ENCODE measurements around the gene OR2AG1. TPM values are rescaled to one million over a fixed set of nuclear protein-coding genes. Genes with fewer than 3 reads are reported as not detected.

Gene OR2AG1
- total RNA-seq = not detected

GRCh38 chr11:6782720-6783119 lies at the start of gene OR2AG1:
Gene OR2AG1, plus strand, starts transcription at chr11:6783020. Its CDS starts 2,018 bp downstream, at chr11:6785038.
- H3K9me3 Mint-ChIP-seq = no peaks in the 10 kb centered on the region
- no peak within 1 kb of the TSS for H3K4me3 Mint-ChIP-seq
- H3K27ac Mint-ChIP-seq = no peak within 1 kb of the TSS
- DNase-seq = no peak
- no peaks in the 10 kb centered on the region for H3K36me3 Mint-ChIP-seq
- peaks cover 8% of the 10 kb centered on the region for H3K27me3 Mint-ChIP-seq
- H3K4me1 Mint-ChIP-seq = no peaks in the 10 kb centered on the region

GRCh38 chr11:6733326-6734275 lies 49.2 kb upstream of the OR2AG1 start:
- Mint-ChIP-seq H3K36me3 (peaks cover 74% of the 10 kb centered on the region), H3K9me3 (peaks cover 14% of the 10 kb centered on the region), H3K27me3 (no peaks in the 10 kb centered on the region), H3K4me3 (no peak overlapping the region), H3K27ac (peak overlapping the region; percentile 89), H3K4me1 (peaks cover 63% of the 10 kb centered on the region)
- DNase-seq = no peak

GRCh38 chr11:6734616-6735015 lies 48.2 kb upstream of the OR2AG1 start:
- Mint-ChIP-seq H3K4me1 (peaks cover 63% of the 10 kb centered on the region), H3K27ac (peak overlapping the region; percentile 89), H3K27me3 (no peaks in the 10 kb centered on the region), H3K36me3 (peaks cover 72% of the 10 kb centered on the region), H3K9me3 (peaks cover 12% of the 10 kb centered on the region), H3K4me3 (no peak overlapping the region)
- DNase-seq = no peak

- H3K27me3 Mint-ChIP-seq = no peaks in the 10 kb centered on the region
- H3K27ac Mint-ChIP-seq = peak overlapping the region; percentile 89
- H3K9me3 Mint-ChIP-seq = peaks cover 12% of the 10 kb centered on the region
- peak overlapping the region; percentile 52 for H3K4me3 Mint-ChIP-seq
- peaks cover 68% of the 10 kb centered on the region for H3K4me1 Mint-ChIP-seq
- DNase-seq = no peak
- H3K36me3 Mint-ChIP-seq = peaks cover 69% of the 10 kb centered on the region
Observed at GRCh38 chr11:6735306-6735705, 47.5 kb upstream of the OR2AG1 start.

GRCh38 chr11:6736495-6737121 lies 46.2 kb upstream of the OR2AG1 start:
- Mint-ChIP-seq H3K4me3 (no peak overlapping the region), H3K27ac (peak overlapping the region; percentile 89), H3K4me1 (peaks cover 74% of the 10 kb centered on the region), H3K9me3 (peaks cover 9% of the 10 kb centered on the region), H3K36me3 (peaks cover 65% of the 10 kb centered on the region), H3K27me3 (no peaks in the 10 kb centered on the region)
- DNase-seq = no peak

GRCh38 chr11:6737872-6738466 lies 44.9 kb upstream of the OR2AG1 start:
- Mint-ChIP-seq H3K9me3 (peaks cover 7% of the 10 kb centered on the region), H3K27me3 (no peaks in the 10 kb centered on the region), H3K36me3 (peaks cover 61% of the 10 kb centered on the region), H3K4me3 (no peak overlapping the region), H3K27ac (peak overlapping the region; percentile 57), H3K4me1 (peaks cover 85% of the 10 kb centered on the region)
- DNase-seq = peak; percentile 44

- H3K27me3 Mint-ChIP-seq = no peaks in the 10 kb centered on the region
- H3K4me3 Mint-ChIP-seq = no peak overlapping the region
- peaks cover 84% of the 10 kb centered on the region for H3K4me1 Mint-ChIP-seq
- peaks cover 7% of the 10 kb centered on the region for H3K9me3 Mint-ChIP-seq
- no peak for DNase-seq
- peak overlapping the region; percentile 57 for H3K27ac Mint-ChIP-seq
- H3K36me3 Mint-ChIP-seq = peaks cover 61% of the 10 kb centered on the region
Observed at GRCh38 chr11:6738590-6738989, 44.2 kb upstream of the OR2AG1 start.

- Mint-ChIP-seq H3K9me3 (no peaks in the 10 kb centered on the region), H3K27ac (peak overlapping the region; percentile 81), H3K27me3 (no peaks in the 10 kb centered on the region), H3K4me3 (no peak overlapping the region), H3K36me3 (peaks cover 37% of the 10 kb centered on the region), H3K4me1 (peaks cover 48% of the 10 kb centered on the region)
- DNase-seq = peak; percentile 35
Observed at GRCh38 chr11:6742260-6742659, 40.6 kb upstream of the OR2AG1 start.

GRCh38 chr11:6745018-6745417 lies 37.8 kb upstream of the OR2AG1 start:
- no peak for DNase-seq
- H3K27ac Mint-ChIP-seq = no peak overlapping the region
- peaks cover 35% of the 10 kb centered on the region for H3K4me1 Mint-ChIP-seq
- H3K36me3 Mint-ChIP-seq = peaks cover 22% of the 10 kb centered on the region
- H3K9me3 Mint-ChIP-seq = no peaks in the 10 kb centered on the region
- no peak overlapping the region for H3K4me3 Mint-ChIP-seq
- H3K27me3 Mint-ChIP-seq = no peaks in the 10 kb centered on the region

- no peak for DNase-seq
- H3K36me3 Mint-ChIP-seq = peaks cover 19% of the 10 kb centered on the region
- no peak overlapping the region for H3K4me3 Mint-ChIP-seq
- H3K27ac Mint-ChIP-seq = no peak overlapping the region
- H3K9me3 Mint-ChIP-seq = no peaks in the 10 kb centered on the region
- no peaks in the 10 kb centered on the region for H3K27me3 Mint-ChIP-seq
- peaks cover 34% of the 10 kb centered on the region for H3K4me1 Mint-ChIP-seq
Observed at GRCh38 chr11:6745465-6746015, 37.3 kb upstream of the OR2AG1 start.

GRCh38 chr11:6746086-6746618 lies 36.7 kb upstream of the OR2AG1 start:
- H3K9me3 Mint-ChIP-seq = peaks cover 5% of the 10 kb centered on the region
- H3K27me3 Mint-ChIP-seq = no peaks in the 10 kb centered on the region
- H3K4me3 Mint-ChIP-seq = no peak overlapping the region
- peak; percentile 35 for DNase-seq
- H3K36me3 Mint-ChIP-seq = peaks cover 14% of the 10 kb centered on the region
- H3K27ac Mint-ChIP-seq = no peak overlapping the region
- peaks cover 31% of the 10 kb centered on the region for H3K4me1 Mint-ChIP-seq

- Mint-ChIP-seq H3K9me3 (peaks cover 5% of the 10 kb centered on the region), H3K27ac (no peak overlapping the region), H3K36me3 (peaks cover 14% of the 10 kb centered on the region), H3K4me1 (peaks cover 30% of the 10 kb centered on the region), H3K27me3 (no peaks in the 10 kb centered on the region), H3K4me3 (no peak overlapping the region)
- DNase-seq = no peak
Observed at GRCh38 chr11:6746626-6747025, 36.2 kb upstream of the OR2AG1 start.

- Mint-ChIP-seq H3K4me1 (peaks cover 25% of the 10 kb centered on the region), H3K9me3 (peaks cover 5% of the 10 kb centered on the region), H3K27ac (no peak overlapping the region), H3K4me3 (no peak overlapping the region), H3K27me3 (no peaks in the 10 kb centered on the region), H3K36me3 (peaks cover 14% of the 10 kb centered on the region)
- no peak for DNase-seq
Observed at GRCh38 chr11:6747097-6747668, 35.6 kb upstream of the OR2AG1 start.

- Mint-ChIP-seq H3K9me3 (peaks cover 5% of the 10 kb centered on the region), H3K4me1 (peaks cover 9% of the 10 kb centered on the region), H3K27me3 (no peaks in the 10 kb centered on the region), H3K27ac (no peak overlapping the region), H3K4me3 (no peak overlapping the region), H3K36me3 (no peaks in the 10 kb centered on the region)
- DNase-seq = no peak
Observed at GRCh38 chr11:6755303-6755952, 27.4 kb upstream of the OR2AG1 start.
